HL-60 (cell line): Measurements from ENCODE around the gene SPACA5.

ENCODE experiments used
- GABPA ChIP-seq: IDR thresholded peaks from 2 replicates; pipeline ENCODE4 v1.6.1; 2012; ENCODE audit warnings: low read depth
- POLR2AphosphoS5 ChIP-seq: IDR thresholded peaks from 2 replicates; pipeline ENCODE4 v1.6.1; 2012; ENCODE audit warnings: low read depth
- SPI1 ChIP-seq: IDR thresholded peaks from 2 replicates; pipeline ENCODE4 v1.6.1; 2012; ENCODE audit warnings: low read depth, mild to moderate bottlenecking, borderline replicate concordance
- TF ChIP-seq, protein P1 (sequence below): IDR thresholded peaks from one replicate; pipeline ENCODE4 v1.5.1; 2011; ENCODE audit warnings: low read length, control low read depth, inconsistent platforms; ENCODE audit not compliant: insufficient read depth

GRCh38 chrX:48058621-48059295 lies 52.0 kb downstream of the SPACA5 start:
- TF ChIP-seq, protein P1, sequence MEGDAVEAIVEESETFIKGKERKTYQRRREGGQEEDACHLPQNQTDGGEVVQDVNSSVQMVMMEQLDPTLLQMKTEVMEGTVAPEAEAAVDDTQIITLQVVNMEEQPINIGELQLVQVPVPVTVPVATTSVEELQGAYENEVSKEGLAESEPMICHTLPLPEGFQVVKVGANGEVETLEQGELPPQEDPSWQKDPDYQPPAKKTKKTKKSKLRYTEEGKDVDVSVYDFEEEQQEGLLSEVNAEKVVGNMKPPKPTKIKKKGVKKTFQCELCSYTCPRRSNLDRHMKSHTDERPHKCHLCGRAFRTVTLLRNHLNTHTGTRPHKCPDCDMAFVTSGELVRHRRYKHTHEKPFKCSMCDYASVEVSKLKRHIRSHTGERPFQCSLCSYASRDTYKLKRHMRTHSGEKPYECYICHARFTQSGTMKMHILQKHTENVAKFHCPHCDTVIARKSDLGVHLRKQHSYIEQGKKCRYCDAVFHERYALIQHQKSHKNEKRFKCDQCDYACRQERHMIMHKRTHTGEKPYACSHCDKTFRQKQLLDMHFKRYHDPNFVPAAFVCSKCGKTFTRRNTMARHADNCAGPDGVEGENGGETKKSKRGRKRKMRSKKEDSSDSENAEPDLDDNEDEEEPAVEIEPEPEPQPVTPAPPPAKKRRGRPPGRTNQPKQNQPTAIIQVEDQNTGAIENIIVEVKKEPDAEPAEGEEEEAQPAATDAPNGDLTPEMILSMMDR: no peak
- no peak for TF ChIP-seq GABPA
- TF ChIP-seq SPI1: no peak
- no peak for TF ChIP-seq POLR2AphosphoS5
